NCI-H1417 treated with DMSO at 0.1 percent for 48 hours (cell line): ENCODE results near the gene AIFM3.
"Not testable (repeated sequence)": the region's sequence is repeated elsewhere in the genome, so short reads cannot be mapped to it uniquely, and the experiment has no call there.

ENCODE experiments used
- DNase-seq: peaks from one replicate; lab custom pipeline; 2025; lab: John Stamatoyannopoulos, UW

The AIFM3 gene

GRCh38 chr22:20957683-20958431 is 9.2 kb upstream of the AIFM3 start:
- DNase-seq, result no peak

- no peak for DNase-seq
These were observed 7.2 kb upstream of the AIFM3 start for GRCh38 chr22:20959578-20960461.

DNA sequence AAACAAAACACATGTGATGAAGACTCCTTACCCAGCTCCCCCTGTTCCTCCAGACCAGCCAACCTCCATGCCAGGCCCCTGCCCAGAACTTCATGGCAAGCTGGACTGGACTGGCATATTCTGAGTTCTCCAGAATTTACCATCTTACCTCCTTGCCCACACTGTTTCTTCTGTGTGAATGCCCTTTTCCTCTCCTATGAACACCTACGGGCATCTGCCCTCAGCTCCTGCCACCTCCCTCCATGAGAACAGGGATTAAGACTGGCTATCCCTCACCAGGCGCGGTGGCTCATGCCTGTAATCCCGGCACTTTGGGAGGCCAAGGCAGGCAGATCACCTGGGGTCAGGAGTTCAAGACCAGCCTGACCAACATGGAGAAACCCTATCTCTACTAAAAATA is 6.4 kb upstream of the AIFM3 start:
- no peak for DNase-seq

- no peak for DNase-seq
These were observed 4.5 kb upstream of the AIFM3 start for GRCh38 chr22:20962491-20962945.

GRCh38 chr22:20963201-20964052 is 3.6 kb upstream of the AIFM3 start:
- no peak for DNase-seq

DNA sequence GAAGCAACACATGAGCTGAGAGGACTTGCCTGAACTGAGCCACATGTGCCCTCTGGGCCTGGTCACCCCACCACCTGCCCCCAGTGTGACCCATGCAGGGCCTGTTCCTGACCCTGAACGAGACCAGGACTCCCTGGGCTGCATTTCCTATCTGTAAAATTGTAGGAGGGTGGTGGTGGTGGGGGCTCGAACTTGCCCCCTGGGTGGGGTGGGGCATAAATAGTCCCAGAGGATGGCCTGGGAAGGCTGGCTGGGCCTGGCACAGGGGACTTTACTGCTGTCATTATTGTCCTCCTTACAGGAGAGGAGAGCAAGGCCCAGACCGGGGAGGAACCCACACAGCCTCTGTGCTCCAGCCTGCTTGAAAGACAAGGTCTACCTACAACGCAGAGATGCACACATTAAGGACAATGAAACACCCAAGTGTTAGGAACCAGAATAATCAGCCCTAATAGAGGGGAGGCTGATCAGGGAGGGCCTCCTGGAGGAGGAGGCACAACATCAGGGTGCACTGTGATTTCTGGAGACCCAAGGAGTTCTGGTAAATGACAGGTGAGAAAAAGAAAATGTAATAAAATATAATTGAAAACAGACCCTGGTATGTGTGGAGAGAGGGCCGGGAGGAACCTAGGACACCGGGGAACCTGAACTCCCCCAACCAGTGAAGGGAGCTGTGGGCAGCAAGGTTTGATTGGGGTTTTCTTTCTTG is 2.8 kb upstream of the AIFM3 start:
- no peak for DNase-seq

GRCh38 chr22:20964799-20965103 is 2.3 kb upstream of the AIFM3 start:
- no peak for DNase-seq

DNA sequence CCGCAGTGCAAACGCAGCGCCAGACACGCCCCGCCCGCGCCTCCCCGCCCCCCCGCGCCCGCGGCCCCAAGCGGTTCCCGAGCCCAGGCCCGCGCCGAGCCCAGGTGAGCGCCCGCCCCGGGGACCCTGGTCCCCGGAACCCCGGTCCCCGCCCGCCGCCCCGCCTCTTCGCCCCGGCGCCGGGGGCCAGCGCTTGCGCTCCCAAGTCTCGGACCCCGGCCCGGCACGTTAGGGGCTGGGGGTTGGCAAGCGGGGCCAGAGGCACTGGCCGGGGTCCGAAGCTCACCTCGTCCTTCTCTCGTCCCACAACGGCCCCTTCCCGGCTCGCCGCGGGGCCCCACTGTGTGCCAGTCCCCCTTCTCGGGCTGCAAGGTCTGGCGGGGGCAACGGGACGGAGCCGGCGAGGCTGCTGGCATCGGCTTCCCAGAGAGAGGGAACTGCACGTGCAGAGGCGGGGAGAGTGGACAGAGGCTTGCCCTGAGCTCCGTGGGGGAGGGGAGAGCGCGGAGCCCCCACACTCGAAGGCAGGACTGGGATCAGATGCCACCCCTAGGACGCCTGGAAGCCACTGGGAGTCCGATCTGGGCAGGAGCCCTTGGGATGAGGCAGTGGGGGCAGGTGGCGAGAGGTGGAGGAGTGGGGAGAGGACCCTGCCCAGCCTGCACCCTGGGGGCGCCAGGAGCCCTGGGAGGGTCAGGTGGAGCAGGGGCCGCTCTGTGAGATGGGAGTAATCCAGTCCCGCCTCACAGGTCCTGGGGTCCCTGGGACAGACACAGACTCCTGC is 1.8 kb upstream of the AIFM3 start:
- no peak for DNase-seq

DNA sequence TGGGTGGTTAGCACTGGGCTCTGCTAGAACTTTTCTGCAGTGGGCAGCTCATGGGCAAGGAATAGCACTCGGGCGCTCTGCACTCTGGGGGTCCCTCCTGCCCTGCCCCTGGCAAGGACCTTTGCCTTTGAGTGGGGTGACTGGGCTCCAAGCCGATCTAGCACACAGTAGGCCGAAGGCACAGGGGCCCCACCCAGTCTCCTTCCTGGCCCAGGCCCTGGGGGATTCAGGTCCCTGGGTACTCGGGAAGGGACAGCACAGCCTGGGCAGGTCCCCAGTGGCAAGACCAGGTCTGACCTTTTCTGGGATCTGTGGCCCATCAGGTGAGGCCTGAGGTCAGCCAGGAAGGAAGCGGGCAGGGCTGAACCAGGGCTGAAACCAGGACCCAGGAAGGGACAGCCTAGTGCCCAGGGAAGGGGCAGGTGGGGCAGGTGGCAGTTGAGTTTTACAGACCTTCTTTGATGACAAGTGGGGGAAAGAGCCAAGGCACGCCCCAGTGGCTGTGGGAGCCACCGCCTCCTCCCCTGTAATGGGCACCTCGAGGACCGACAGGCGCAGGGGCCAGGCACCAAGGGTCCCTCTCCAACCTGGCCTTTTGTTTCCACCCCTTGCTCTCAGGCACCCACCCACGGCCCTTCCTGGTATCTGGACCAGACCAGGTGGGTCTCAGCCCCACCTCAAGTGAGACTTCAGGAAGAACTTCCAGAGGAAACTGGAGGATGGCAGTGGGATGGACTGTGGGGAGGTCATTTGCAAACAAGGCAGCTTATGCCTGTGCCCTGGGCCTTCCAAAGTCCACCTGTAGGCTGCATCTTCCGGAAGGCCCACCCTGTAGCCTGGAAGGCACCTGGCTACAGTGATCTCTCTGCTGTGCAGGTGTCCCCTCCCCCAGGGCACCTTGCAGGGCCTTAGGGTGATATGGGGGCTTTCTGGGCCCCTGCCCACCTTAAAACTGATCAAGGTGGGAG is 883 bp upstream of the AIFM3 start:
- no peak for DNase-seq

GRCh38 chr22:20967697-20968211 is 699 bp downstream of the AIFM3 start:
- no peak for DNase-seq

DNA sequence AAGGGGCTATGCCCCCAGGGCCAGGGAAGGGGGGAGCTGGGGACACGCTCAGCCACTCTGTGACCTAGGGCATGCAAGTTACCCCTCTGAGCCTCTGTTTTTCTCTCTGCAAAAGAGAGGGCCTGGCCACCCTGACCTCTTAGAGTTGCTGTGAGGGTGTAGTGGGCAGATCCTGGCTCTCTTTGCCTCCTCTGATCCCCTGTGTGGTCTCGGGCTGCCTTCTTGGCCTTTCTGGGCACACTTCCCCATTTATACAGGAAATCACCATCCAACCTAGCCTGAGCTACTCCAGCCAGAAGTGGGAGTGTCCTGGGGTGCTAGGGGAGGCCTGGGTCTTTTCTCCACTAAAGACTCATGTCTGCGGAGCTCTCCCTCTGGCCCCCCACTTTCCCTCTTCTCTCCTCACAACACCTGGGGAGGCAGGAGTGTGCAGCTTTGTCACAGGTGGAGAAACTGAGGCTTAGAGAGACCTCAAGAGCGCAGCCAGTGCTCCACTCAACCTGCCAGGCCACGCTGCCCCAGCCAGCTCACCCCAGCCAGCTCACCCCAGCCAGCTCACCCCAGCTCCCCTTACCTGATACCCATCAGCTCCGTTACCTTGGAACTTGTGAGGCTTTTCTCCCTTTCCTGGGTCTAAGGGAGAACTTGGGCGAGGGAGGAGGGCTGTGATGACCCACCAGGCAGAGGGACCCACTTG is 1.4 kb downstream of the AIFM3 start:
- no peak for DNase-seq

DNA sequence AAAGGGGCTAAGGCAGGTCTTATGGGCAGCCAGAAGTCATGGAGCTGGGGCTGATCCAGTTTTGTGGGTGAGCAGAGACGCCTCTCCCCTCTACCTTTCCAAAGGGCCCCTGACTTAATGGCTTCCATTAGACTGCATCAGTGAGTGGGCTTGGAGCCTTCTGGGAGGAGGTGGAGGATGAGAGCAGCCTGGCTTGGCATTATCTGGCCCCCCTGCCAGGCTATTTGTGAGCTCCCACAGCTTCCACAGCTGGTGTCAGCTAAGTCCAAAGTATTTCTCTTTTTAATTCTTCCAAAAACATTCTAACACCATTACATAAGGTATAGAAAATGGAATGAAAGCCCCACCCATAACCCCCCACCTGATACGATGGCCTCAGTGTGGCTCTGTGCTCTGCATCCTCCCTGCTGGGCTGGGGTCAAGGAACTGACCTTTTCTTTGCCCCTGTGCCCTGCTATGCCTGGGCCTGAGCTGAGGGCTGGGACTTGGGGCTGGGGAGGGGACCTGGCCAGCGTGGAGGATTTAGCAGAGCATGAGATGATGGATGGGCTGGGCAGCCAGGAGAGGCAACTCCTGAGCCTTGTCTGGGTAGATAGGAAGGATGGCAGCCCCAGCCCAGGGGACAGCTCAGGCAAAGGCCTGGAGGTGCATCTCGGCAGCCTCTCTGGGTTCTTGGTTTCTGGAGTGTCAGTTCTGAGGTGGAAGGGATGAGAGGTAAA is 4.0 kb downstream of the AIFM3 start:
- DNase-seq, result no peak

GRCh38 chr22:20972014-20972694 is 5.1 kb downstream of the AIFM3 start:
- not testable (repeated sequence) for DNase-seq

- DNase-seq, result no peak
These were observed 6.0 kb downstream of the AIFM3 start for GRCh38 chr22:20972933-20973577.

- no peak for DNase-seq
These were observed 6.7 kb downstream of the AIFM3 start for GRCh38 chr22:20973634-20974286.

GRCh38 chr22:20974336-20974955 is 7.4 kb downstream of the AIFM3 start:
- DNase-seq, result no peak
